ENCODE results near the gene ITPK1.

- TF ChIP-seq EZH2 (IDR thresholded peaks at IDR 0.05; ENCODE audit: insufficient read depth, poor library complexity, severe bottlenecking) (no peak), EZH2phosphoT487 (IDR thresholded peaks at IDR 0.05; ENCODE audit: insufficient read depth, low read depth) (no peak)
These were observed 98.4 kb downstream of the ITPK1 start for GRCh38 chr14:93017301-93017797.

Data from GM23248 (cell line).